Endodermal cell (in vitro differentiated cells): ENCODE measurements around the gene RPUSD4. TPM values are rescaled to one million over a fixed set of nuclear protein-coding genes. Genes with fewer than 3 reads are reported as not detected.

Experiments used
- DNase-seq: peaks from one replicate; pipeline ENCODE4 v3.0.0-alpha.2; 2017
- H3K27ac ChIP-seq: 2 replicates; pipeline ENCODE4 v1.5.1; 2013; ENCODE audit warnings: mild to moderate bottlenecking, low read depth, low read length, moderate library complexity
- H3K27me3 ChIP-seq: 2 replicates; pipeline ENCODE4 v1.6.1; 2013; ENCODE audit warnings: mild to moderate bottlenecking, low read length, moderate library complexity; ENCODE audit not compliant: insufficient read depth, control insufficient read depth, poor library complexity, severe bottlenecking
- H3K36me3 ChIP-seq: 2 replicates; pipeline ENCODE4 v1.7.0; 2013; ENCODE audit warnings: mild to moderate bottlenecking, low read length, moderate library complexity; ENCODE audit not compliant: control insufficient read depth, insufficient read depth
- H3K4me1 ChIP-seq: one replicate; pipeline ENCODE4 v1.7.0; 2013; ENCODE audit warnings: low read length; ENCODE audit not compliant: control insufficient read depth, insufficient read depth
- H3K4me3 ChIP-seq: 2 replicates; pipeline ENCODE4 v1.5.1; 2013; ENCODE audit warnings: mild to moderate bottlenecking, low read length, moderate library complexity
- H3K9ac ChIP-seq: 2 replicates; pipeline ENCODE4 v1.6.1; 2013; ENCODE audit warnings: mild to moderate bottlenecking, low read length, moderate library complexity; ENCODE audit not compliant: poor library complexity, severe bottlenecking; ENCODE audit errors: extremely low read depth
- H3K9me3 ChIP-seq: 2 replicates; pipeline ENCODE4 v1.6.1; 2013; ENCODE audit warnings: mild to moderate bottlenecking, low read length, moderate library complexity; ENCODE audit not compliant: control insufficient read depth
- H3K27ac Mint-ChIP-seq: 2 replicates; pipeline ENCODE4 v1.8.0; 2020; ENCODE audit warnings: mixed read lengths
- H3K27me3 Mint-ChIP-seq: 2 replicates; pipeline ENCODE4 v1.8.0; 2021; ENCODE audit warnings: mild to moderate bottlenecking, mixed read lengths; ENCODE audit not compliant: insufficient read depth
- H3K36me3 Mint-ChIP-seq: 2 replicates; pipeline ENCODE4 v1.8.0; 2020; ENCODE audit warnings: low read depth, mixed read lengths
- H3K4me1 Mint-ChIP-seq: 2 replicates; pipeline ENCODE4 v1.8.0; 2020; ENCODE audit warnings: mixed read lengths
- H3K4me3 Mint-ChIP-seq: 2 replicates; pipeline ENCODE4 v1.8.0; 2020; ENCODE audit warnings: mild to moderate bottlenecking, moderate library complexity, mixed read lengths
- H3K9me3 Mint-ChIP-seq: 2 replicates; pipeline ENCODE4 v1.8.0; 2020; ENCODE audit warnings: mild to moderate bottlenecking, mixed read lengths
- WGBS, 2 experiments: methylation state at CpG; one replicate each; pipeline versions ENCODE4 v1.1.5 to v1.1.7; 2013; ENCODE audit warnings: missing lambda C conversion rate in 2 of 2, mixed read lengths in 1 of 2; ENCODE audit not compliant: insufficient coverage in 1 of 2, insufficient read length in 1 of 2; 5-methylcytosine and 5-hydroxymethylcytosine counted together
- total RNA-seq, 2 donors: library from RNA; stranded (reverse); fragmentation: NEBNext Ultra II Directional in 1 of 2; extraction: Animal tissue kit (Norgen Biotek cat#: 25700) in 1 of 2; gene quantifications; 2 replicates in 1 of 2; 3 replicates in 1 of 2; pipeline ENCODE4 v1.2.1, GENCODE V29; 2021
- TF ChIP-seq, protein P1 (sequence below): fragments of 200-600 bp; sonication (generic); conservative IDR thresholded peaks from 2 replicates; pipeline ENCODE4 v1.5.0; 2021; ENCODE audit warnings: antibody characterized with exemption, mild to moderate bottlenecking

Gene RPUSD4
- total RNA-seq, 2 donors from 2014 or later, result 36.8 to 37.7 TPM

DNA sequence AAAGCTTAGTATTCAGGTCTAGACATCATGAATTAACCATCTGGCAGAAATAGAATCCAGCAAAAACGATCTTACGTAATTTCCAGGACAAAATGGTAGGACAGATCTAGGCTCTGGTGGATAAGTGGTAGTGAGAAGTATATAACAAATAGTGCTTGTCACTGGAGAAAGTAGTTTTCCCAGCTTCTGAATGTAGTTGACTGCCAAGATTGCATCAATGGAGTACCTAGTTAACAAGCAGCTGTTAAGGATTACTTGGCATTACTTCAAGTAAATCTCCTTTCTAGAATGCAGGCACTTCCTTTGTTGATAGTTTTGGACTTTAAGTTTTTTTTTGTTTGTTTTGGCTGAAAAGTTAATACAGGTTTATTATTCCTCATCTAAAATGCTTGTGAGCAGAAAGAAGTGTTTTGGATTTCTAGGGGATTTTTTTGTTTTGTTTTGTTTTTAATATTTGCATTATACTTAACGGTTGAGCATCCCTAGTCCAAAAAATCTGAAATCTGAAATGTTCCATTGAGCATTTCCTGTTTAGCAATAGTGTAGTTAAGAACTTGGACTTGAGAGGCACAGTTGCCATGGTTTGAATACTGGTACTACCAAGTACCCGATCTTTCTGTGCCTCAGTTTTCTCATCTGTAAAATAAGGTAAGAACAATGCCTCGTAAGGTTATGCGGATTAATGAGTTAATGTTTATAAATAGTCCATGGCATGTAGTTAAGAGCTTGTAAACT, 20.4 kb upstream of the RPUSD4 start:
- TF ChIP-seq, protein P1, sequence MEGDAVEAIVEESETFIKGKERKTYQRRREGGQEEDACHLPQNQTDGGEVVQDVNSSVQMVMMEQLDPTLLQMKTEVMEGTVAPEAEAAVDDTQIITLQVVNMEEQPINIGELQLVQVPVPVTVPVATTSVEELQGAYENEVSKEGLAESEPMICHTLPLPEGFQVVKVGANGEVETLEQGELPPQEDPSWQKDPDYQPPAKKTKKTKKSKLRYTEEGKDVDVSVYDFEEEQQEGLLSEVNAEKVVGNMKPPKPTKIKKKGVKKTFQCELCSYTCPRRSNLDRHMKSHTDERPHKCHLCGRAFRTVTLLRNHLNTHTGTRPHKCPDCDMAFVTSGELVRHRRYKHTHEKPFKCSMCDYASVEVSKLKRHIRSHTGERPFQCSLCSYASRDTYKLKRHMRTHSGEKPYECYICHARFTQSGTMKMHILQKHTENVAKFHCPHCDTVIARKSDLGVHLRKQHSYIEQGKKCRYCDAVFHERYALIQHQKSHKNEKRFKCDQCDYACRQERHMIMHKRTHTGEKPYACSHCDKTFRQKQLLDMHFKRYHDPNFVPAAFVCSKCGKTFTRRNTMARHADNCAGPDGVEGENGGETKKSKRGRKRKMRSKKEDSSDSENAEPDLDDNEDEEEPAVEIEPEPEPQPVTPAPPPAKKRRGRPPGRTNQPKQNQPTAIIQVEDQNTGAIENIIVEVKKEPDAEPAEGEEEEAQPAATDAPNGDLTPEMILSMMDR, result no peak
- no peaks in the 10 kb centered on the region for H3K9me3 ChIP-seq
- peaks cover 2% of the 10 kb centered on the region for H3K4me1 Mint-ChIP-seq
- DNase-seq, result no peak
- peaks cover 29% of the 10 kb centered on the region for H3K36me3 ChIP-seq
- H3K27ac ChIP-seq, result no peak overlapping the region
- H3K27ac Mint-ChIP-seq, result no peak overlapping the region
- no peak overlapping the region for H3K4me3 Mint-ChIP-seq
- H3K27me3 ChIP-seq, result no peaks in the 10 kb centered on the region
- H3K9ac ChIP-seq, result no peak overlapping the region
- peaks cover 31% of the 10 kb centered on the region for H3K36me3 Mint-ChIP-seq
- no peaks in the 10 kb centered on the region for H3K27me3 Mint-ChIP-seq
- H3K9me3 Mint-ChIP-seq, result no peaks in the 10 kb centered on the region
- H3K4me1 ChIP-seq, result no peaks in the 10 kb centered on the region
- 95 to 97% methylated on average over 3 to 6 of the region's 6 CpGs for WGBS, 2 experiments
- no peak overlapping the region for H3K4me3 ChIP-seq

DNA sequence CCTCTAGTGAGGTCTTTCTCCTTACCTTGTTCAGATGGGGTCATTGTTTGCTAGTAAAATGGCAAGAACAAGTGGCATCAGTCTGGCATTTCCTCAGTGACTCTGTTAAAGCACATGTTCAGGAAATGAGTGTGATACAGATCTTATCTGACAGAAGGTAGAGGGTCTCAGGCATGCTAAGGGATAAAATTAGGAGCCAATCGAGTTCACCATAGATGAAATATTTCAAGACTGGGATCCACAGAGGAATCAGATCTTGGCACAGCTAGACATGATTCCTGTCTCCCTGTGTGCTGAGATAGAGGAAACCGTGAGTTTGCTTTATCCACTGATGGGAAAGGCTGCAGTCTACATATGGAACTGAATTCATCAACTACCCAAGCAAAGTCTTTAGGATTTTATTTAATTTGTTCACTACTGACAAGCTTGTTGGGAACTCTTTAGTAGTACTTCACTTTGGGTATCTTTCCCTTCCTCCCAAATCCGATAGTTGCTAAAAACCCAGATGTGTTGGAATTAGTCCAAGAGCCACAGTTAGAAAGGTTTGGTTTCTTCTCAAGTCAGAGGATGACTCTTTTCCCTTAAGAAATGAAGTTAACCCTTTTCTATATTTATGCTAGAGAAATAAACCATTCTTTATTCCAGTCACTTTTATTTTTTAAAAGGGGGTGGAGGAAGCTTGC, 18.5 kb upstream of the RPUSD4 start:
- H3K9me3 ChIP-seq, result peaks cover 10% of the 10 kb centered on the region
- Mint-ChIP-seq H3K36me3 (peaks cover 29% of the 10 kb centered on the region), H3K4me3 (no peak overlapping the region), H3K27ac (no peak overlapping the region), H3K27me3 (no peaks in the 10 kb centered on the region), H3K9me3 (peaks cover 13% of the 10 kb centered on the region), H3K4me1 (peaks cover 2% of the 10 kb centered on the region)
- H3K36me3 ChIP-seq, result peaks cover 17% of the 10 kb centered on the region
- H3K27ac ChIP-seq, result no peak overlapping the region
- DNase-seq, result no peak
- TF ChIP-seq, protein P1, result no peak
- H3K4me3 ChIP-seq, result no peak overlapping the region
- H3K4me1 ChIP-seq, result no peaks in the 10 kb centered on the region
- 94 to 100% methylated on average over 1 to 3 of the region's 3 CpGs for WGBS, 2 experiments
- no peaks in the 10 kb centered on the region for H3K27me3 ChIP-seq
- no peak overlapping the region for H3K9ac ChIP-seq

DNA sequence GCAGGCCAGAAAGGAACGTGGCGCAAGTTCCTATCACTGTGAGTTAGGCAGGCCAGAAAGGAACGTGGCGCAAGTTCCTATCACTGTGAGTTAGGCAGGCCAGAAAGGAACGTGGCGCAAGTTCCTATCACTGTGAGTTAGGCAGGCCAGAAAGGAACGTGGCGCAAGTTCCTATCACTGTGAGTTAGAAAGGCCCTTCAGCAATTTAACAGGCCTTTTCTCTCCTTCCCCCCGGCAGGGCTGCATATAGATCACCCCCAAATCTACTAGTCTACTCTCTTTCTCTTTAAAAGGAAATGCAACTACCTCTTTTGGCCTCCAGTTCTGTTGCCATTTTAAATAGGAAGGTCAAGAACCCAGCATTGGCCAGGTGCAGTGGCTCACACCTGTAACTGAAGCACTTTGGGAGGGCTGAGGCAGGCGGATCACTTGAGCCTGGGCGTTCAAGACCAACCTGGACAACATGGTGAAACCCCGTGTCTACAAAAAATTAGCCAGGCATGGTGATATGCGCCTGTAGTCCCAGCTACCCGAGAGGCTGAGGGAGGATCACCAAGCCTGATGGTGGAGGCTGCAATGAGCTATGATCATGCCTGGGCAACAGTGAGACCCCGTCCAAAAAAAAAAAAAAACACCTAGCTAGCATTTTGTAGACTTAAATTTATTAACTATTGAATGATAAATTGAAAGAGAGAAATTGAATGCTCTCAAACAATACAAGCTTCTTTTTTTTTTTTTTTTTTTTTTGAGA, 15.1 kb upstream of the RPUSD4 start:
- H3K36me3 Mint-ChIP-seq, result peaks cover 32% of the 10 kb centered on the region
- WGBS, 2 experiments, result 95 to 98% methylated on average over 6 to 10 of the region's 15 CpGs

More for the DNA sequence above, 15.1 kb upstream of the RPUSD4 start:
- no peaks in the 10 kb centered on the region for H3K27me3 ChIP-seq
- no peak overlapping the region for H3K27ac Mint-ChIP-seq
- H3K4me3 Mint-ChIP-seq, result no peak overlapping the region
- peaks cover 21% of the 10 kb centered on the region for H3K9me3 Mint-ChIP-seq
- H3K4me1 ChIP-seq, result no peaks in the 10 kb centered on the region
- H3K9me3 ChIP-seq, result peaks cover 11% of the 10 kb centered on the region
- no peak overlapping the region for H3K4me3 ChIP-seq
- TF ChIP-seq, protein P1, result no peak
- H3K36me3 ChIP-seq, result peaks cover 17% of the 10 kb centered on the region
- DNase-seq, result no peak
- H3K27me3 Mint-ChIP-seq, result no peaks in the 10 kb centered on the region
- H3K4me1 Mint-ChIP-seq, result no peaks in the 10 kb centered on the region
- H3K9ac ChIP-seq, result no peak overlapping the region
- H3K27ac ChIP-seq, result no peak overlapping the region
